Ovary (tissue), 9 donors: ENCODE data around the gene KRT8. TPM values are rescaled to one million over a fixed set of nuclear protein-coding genes. Genes with fewer than 3 reads are reported as not detected.

ENCODE experiments used
- DNase-seq, 5 donors: peaks; one replicate each; pipeline ENCODE4 v3.0.0-alpha.2; 2019 to 2020
- H3K27ac ChIP-seq, 2 donors: fragments of 200-600 bp; one replicate each; pipeline versions ENCODE4 v1.5.1 to v1.8.0; 2019 to 2022
- H3K27me3 ChIP-seq: fragments of 200-600 bp; one replicate; pipeline ENCODE4 v1.8.0; 2022
- H3K36me3 ChIP-seq: fragments of 200-600 bp; sonication (generic); one replicate; pipeline ENCODE4 v1.5.1; 2019
- H3K4me1 ChIP-seq: one replicate; pipeline ENCODE4 v1.8.1; 2013; ENCODE audit warnings: mild to moderate bottlenecking, moderate library complexity; ENCODE audit not compliant: insufficient read depth
- H3K4me3 ChIP-seq: fragments of 200-600 bp; sonication (generic); one replicate; pipeline ENCODE4 v1.5.1; 2017
- H3K9me3 ChIP-seq, 2 donors: fragments of 200-600 bp in 1 of 2; sonication (generic) in 1 of 2; one replicate each; pipeline versions ENCODE4 v1.5.1 to v1.8.1; 2013 to 2019; ENCODE audit warnings: mild to moderate bottlenecking in 1 of 2, moderate library complexity in 1 of 2
- EP300 ChIP-seq: sonication (generic); formaldehyde crosslinking; IDR thresholded peaks from one replicate; pipeline ENCODE4 v1.6.1; 2017; ENCODE audit warnings: antibody characterized with exemption
- POLR2A ChIP-seq: fragments of 450-650 bp; IDR thresholded peaks from one replicate; pipeline ENCODE4 v1.6.1; 2017; ENCODE audit warnings: antibody characterized with exemption, mild to moderate bottlenecking, moderate library complexity
- WGBS, 3 donors: extraction: QIAGEN DNeasy Blood & Tissue Kit in 1 of 3; methylation state at CpG; one replicate each; pipeline versions ENCODE4 v1.1.5 to v1.1.7; 2013 to 2017; 5-methylcytosine and 5-hydroxymethylcytosine counted together
- intact Hi-C, 4 donors: fragments of 100-400 bp; cut with DNase I; formaldehyde crosslinking; loops; one replicate each; pipeline versions ENCODE4 v1.11.0 to v1.15.1; 2022 to 2023
- polyA plus RNA-seq, 2 donors: library from polyadenylated mRNA; stranded (reverse); fragments of 200-250 nt in 1 of 2; fragments of 350-450 nt in 1 of 2; fragmentation: Illumina TruSeq in 1 of 2; extraction: RNeasy Lipid Tissue Mini Kit (QIAGEN cat#74804) in 1 of 2; gene quantifications; one replicate each; pipeline ENCODE4 v1.2.3, GENCODE V29; 2013 to 2014
- total RNA-seq, 7 donors: library from RNA; depleted of rRNA in 2 of 7; stranded (reverse); fragments of >200 nt in 2 of 7; fragmentation: NEBNext Ultra II Directional in 3 of 7; extraction: Animal tissue kit (Norgen Biotek cat#: 25700) in 3 of 7; gene quantifications; one replicate each; pipeline versions ENCODE4 v1.1.0 to v1.2.4, GENCODE V29; 2016 to 2023
- TF ChIP-seq, protein P1 (sequence below), 3 donors: fragments of 450-650 bp in 2 of 3; fragments of 200-600 bp in 1 of 3; IDR thresholded peaks; one replicate each; pipeline versions ENCODE4 v1.5.1 to v1.8.0; 2016 to 2022; ENCODE audit warnings: antibody characterized with exemption in 3 of 3, mild to moderate bottlenecking in 1 of 3
- donor health status: DM: no; HTN: no; CAD: no; lungs with moderate emphysema.
- donor health status: DM: no; HTN: no; CAD: no.
- donor health status: Bipolar disorder and iron deficiency.
- donor health status: DM: yes; HTN: yes; CAD: no.
- donor health status: DM: no; HTN: no; CAD: no.
- donor health status: DM: yes; HTN: yes; CAD: no.

The KRT8 gene
- total and polyA plus RNA-seq, 9 donors, result 2.7 to 663 (median 43.7) TPM

GRCh38 chr12:52918784-52919183 is 13.9 kb upstream of the KRT8 start:
- no peak overlapping the region for H3K27ac ChIP-seq
- H3K9me3 ChIP-seq, result no peaks in the 10 kb centered on the region
- DNase-seq, result no peak
- WGBS, 3 donors, result 86 to 98% (median 88%) methylated on average over 2 of the region's 2 CpGs
- no peaks in the 10 kb centered on the region for H3K36me3 ChIP-seq
- H3K4me1 ChIP-seq, result no peaks in the 10 kb centered on the region
- H3K27me3 ChIP-seq, result no peaks in the 10 kb centered on the region
- TF ChIP-seq, protein P1, sequence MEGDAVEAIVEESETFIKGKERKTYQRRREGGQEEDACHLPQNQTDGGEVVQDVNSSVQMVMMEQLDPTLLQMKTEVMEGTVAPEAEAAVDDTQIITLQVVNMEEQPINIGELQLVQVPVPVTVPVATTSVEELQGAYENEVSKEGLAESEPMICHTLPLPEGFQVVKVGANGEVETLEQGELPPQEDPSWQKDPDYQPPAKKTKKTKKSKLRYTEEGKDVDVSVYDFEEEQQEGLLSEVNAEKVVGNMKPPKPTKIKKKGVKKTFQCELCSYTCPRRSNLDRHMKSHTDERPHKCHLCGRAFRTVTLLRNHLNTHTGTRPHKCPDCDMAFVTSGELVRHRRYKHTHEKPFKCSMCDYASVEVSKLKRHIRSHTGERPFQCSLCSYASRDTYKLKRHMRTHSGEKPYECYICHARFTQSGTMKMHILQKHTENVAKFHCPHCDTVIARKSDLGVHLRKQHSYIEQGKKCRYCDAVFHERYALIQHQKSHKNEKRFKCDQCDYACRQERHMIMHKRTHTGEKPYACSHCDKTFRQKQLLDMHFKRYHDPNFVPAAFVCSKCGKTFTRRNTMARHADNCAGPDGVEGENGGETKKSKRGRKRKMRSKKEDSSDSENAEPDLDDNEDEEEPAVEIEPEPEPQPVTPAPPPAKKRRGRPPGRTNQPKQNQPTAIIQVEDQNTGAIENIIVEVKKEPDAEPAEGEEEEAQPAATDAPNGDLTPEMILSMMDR (IDR thresholded peaks at IDR 0.05), result no peak
- TF ChIP-seq POLR2A (no peak), EP300 (no peak)
- intact Hi-C loops, result no loop called here
- H3K4me3 ChIP-seq, result no peak overlapping the region

GRCh38 chr12:52918351-52918750 is 13.5 kb upstream of the KRT8 start:
- Histone ChIP-seq H3K4me3 (no peak overlapping the region), H3K27ac (no peak overlapping the region), H3K4me1 (no peaks in the 10 kb centered on the region), H3K27me3 (no peaks in the 10 kb centered on the region), H3K9me3 (no peaks in the 10 kb centered on the region), H3K36me3 (no peaks in the 10 kb centered on the region)
- DNase-seq, result no peak
- TF ChIP-seq, protein P1 (IDR thresholded peaks at IDR 0.05), result no peak
- TF ChIP-seq EP300, result no peak
- TF ChIP-seq POLR2A, result no peak
- WGBS, 3 donors, result 89 to 91% (median 91%) methylated on average over 8 of the region's 8 CpGs
- intact Hi-C loops, result no loop called here

DNA sequence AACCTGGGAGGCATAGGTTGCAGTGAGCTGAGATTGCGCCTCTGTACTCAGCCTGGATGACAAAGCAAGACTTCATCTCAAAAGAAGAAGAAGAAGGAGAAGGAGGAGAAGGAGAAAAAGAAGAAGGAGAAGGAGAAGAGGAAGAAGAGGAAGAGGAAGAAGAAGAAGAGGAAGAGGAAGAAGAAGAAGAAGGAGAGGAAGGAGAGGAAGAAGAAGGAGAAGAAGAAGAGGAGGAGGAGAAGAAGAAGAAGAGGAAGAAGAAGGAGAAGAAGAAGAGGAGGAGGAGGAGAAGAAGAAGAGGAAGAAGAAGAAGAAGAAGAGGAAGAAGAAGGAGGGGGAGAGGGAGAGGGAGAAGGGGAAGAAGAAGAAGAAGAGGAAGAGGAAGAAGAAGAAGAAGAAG is 12.9 kb upstream of the KRT8 start:
- Histone ChIP-seq H3K27me3 (no peaks in the 10 kb centered on the region), H3K4me1 (no peaks in the 10 kb centered on the region), H3K27ac (no peak overlapping the region), H3K36me3 (no peaks in the 10 kb centered on the region), H3K4me3 (no peak overlapping the region), H3K9me3 (no peaks in the 10 kb centered on the region)
- TF ChIP-seq, protein P1 (IDR thresholded peaks at IDR 0.05), result no peak
- TF ChIP-seq POLR2A (no peak), EP300 (no peak)
- intact Hi-C loops, result no loop called here
- WGBS, 3 donors, result 97 to 100% (median 98%) methylated on average over 1 of the region's 1 CpG
- no peak for DNase-seq

GRCh38 chr12:52916216-52916615 is 11.3 kb upstream of the KRT8 start:
- no peak for TF ChIP-seq POLR2A
- TF ChIP-seq EP300, result no peak
- TF ChIP-seq, protein P1 (IDR thresholded peaks at IDR 0.05), result no peak
- H3K4me1 ChIP-seq, result no peaks in the 10 kb centered on the region
- WGBS, 3 donors, result 66 to 79% (median 75%) methylated on average over 3 of the region's 3 CpGs
- intact Hi-C loops, result loop anchor here in 1 of 4 donors (1.0 kb wide), 1 partner anchor 55 kb away; no protein-coding TSS in a partner anchor
- H3K9me3 ChIP-seq, result no peaks in the 10 kb centered on the region
- no peaks in the 10 kb centered on the region for H3K36me3 ChIP-seq
- no peak overlapping the region for H3K4me3 ChIP-seq
- no peak overlapping the region for H3K27ac ChIP-seq
- no peaks in the 10 kb centered on the region for H3K27me3 ChIP-seq
- DNase-seq, result no peak
